Kidney glomerular epithelial cell (primary cell): ENCODE results near the gene VPS41.

Experiments used
- DNase-seq: peaks from one replicate; lab custom pipeline; 2025; lab: John Stamatoyannopoulos, UW

The VPS41 gene

GRCh38 chr7:38806912-38807311 lies 102.1 kb downstream of the VPS41 start:
- DNase-seq: no peak

GRCh38 chr7:38801786-38802185 lies 107.2 kb downstream of the VPS41 start:
- DNase-seq: no peak

GRCh38 chr7:38798552-38799267 lies 110.3 kb downstream of the VPS41 start:
- no peak for DNase-seq

- peak; percentile 55 for DNase-seq
Measured at GRCh38 chr7:38796626-38797501, 112.1 kb downstream of the VPS41 start.

- DNase-seq: no peak
Measured at GRCh38 chr7:38795593-38795992, 113.4 kb downstream of the VPS41 start.

GRCh38 chr7:38781991-38782390 lies 127.0 kb downstream of the VPS41 start:
- no peak for DNase-seq

GRCh38 chr7:38777609-38778008 lies 131.4 kb downstream of the VPS41 start:
- no peak for DNase-seq

- no peak for DNase-seq
Measured at GRCh38 chr7:38775506-38776175, 133.3 kb downstream of the VPS41 start.

GRCh38 chr7:38773430-38773829 lies 135.6 kb downstream of the VPS41 start:
- DNase-seq: no peak

GRCh38 chr7:38760226-38760625 lies 148.8 kb downstream of the VPS41 start:
- no peak for DNase-seq

GRCh38 chr7:38759028-38759427 lies 150.0 kb downstream of the VPS41 start:
- no peak for DNase-seq

GRCh38 chr7:38757931-38758330 lies 151.1 kb downstream of the VPS41 start:
- DNase-seq: no peak

- no peak for DNase-seq
Measured at GRCh38 chr7:38756521-38756920, 152.5 kb downstream of the VPS41 start.

- DNase-seq: no peak
Measured at GRCh38 chr7:38753347-38753746, 155.6 kb downstream of the VPS41 start.

GRCh38 chr7:38751416-38751815 lies 157.6 kb downstream of the VPS41 start:
- no peak for DNase-seq

GRCh38 chr7:38748056-38748610 lies 160.9 kb downstream of the VPS41 start:
- no peak for DNase-seq

GRCh38 chr7:38746438-38746837 lies 162.6 kb downstream of the VPS41 start:
- no peak for DNase-seq

- no peak for DNase-seq
Measured at GRCh38 chr7:38744746-38745145, 164.2 kb downstream of the VPS41 start.

- no peak for DNase-seq
Measured at GRCh38 chr7:38743899-38744298, 165.1 kb downstream of the VPS41 start.

- DNase-seq: no peak
Measured at GRCh38 chr7:38740041-38740440, 168.9 kb downstream of the VPS41 start.

GRCh38 chr7:38736138-38736537 lies 172.9 kb downstream of the VPS41 start:
- DNase-seq: no peak

GRCh38 chr7:38731215-38731614 lies 177.8 kb downstream of the VPS41 start:
- DNase-seq: peak; percentile 12
